Inferior parietal cortex (tissue), 1 donor: ENCODE data around the gene KLRC4.
"Not testable (repeated sequence)": the region's sequence is repeated elsewhere in the genome, so short reads cannot be mapped to it uniquely, and the experiment has no call there.

ENCODE experiments used
- DNase-seq: peaks from one replicate; pipeline ENCODE4 v3.0.0-alpha.2; 2016; ENCODE audit errors: extremely low spot score

Gene KLRC4

GRCh38 chr12:10397296-10397695 lies 12.3 kb downstream of the KLRC4 start:
- DNase-seq = no peak

- not testable (repeated sequence) for DNase-seq
Observed at GRCh38 chr12:10396176-10396575, 13.4 kb downstream of the KLRC4 start.

GRCh38 chr12:10395390-10395998 lies 14.1 kb downstream of the KLRC4 start:
- DNase-seq = no peak

GRCh38 chr12:10394531-10395152 lies 14.9 kb downstream of the KLRC4 start:
- DNase-seq = not testable (repeated sequence)

GRCh38 chr12:10393291-10393690 lies 16.3 kb downstream of the KLRC4 start:
- DNase-seq = no peak

- DNase-seq = no peak
Observed at GRCh38 chr12:10392394-10392930, 17.1 kb downstream of the KLRC4 start.

- DNase-seq = not testable (repeated sequence)
Observed at GRCh38 chr12:10390991-10391390, 18.6 kb downstream of the KLRC4 start.

GRCh38 chr12:10389904-10390303 lies 19.7 kb downstream of the KLRC4 start, which contains the start of gene KLRK1:
KLRK1 (minus strand) TSS chr12:10390041; CDS start chr12:10388810, 1,231 bp downstream.
- DNase-seq = no peak

- no peak for DNase-seq
Observed at GRCh38 chr12:10388624-10389413, 20.7 kb downstream of the KLRC4 start.

- not testable (repeated sequence) for DNase-seq
Observed at GRCh38 chr12:10387498-10387897, 22.1 kb downstream of the KLRC4 start.

- DNase-seq = no peak
Observed at GRCh38 chr12:10386857-10387256, 22.7 kb downstream of the KLRC4 start.

GRCh38 chr12:10385166-10385613 lies 24.4 kb downstream of the KLRC4 start:
- no peak for DNase-seq

- no peak for DNase-seq
Observed at GRCh38 chr12:10384191-10384590, 25.4 kb downstream of the KLRC4 start.

- no peak for DNase-seq
Observed at GRCh38 chr12:10381928-10382628, 27.5 kb downstream of the KLRC4 start.

- DNase-seq = not testable (repeated sequence)
Observed at GRCh38 chr12:10378737-10379136, 30.8 kb downstream of the KLRC4 start.

GRCh38 chr12:10374624-10375018 lies 34.9 kb downstream of the KLRC4 start:
- no peak for DNase-seq

- DNase-seq = no peak
Observed at GRCh38 chr12:10372559-10372958, 37.0 kb downstream of the KLRC4 start.

- not testable (repeated sequence) for DNase-seq
Observed at GRCh38 chr12:10371893-10372535, 37.5 kb downstream of the KLRC4 start.

GRCh38 chr12:10369557-10370415 lies 39.8 kb downstream of the KLRC4 start:
- no peak for DNase-seq
